Fibroblast of skin of right quadriceps (primary cell): ENCODE results near the gene TM4SF1.

ENCODE experiments used
- DNase-seq: peaks from one replicate; pipeline ENCODE4 v3.0.0-alpha.2; 2013

TM4SF1 gene

GRCh38 chr3:149373235-149374125, 4.0 kb downstream of the TM4SF1 start:
- DNase-seq, result peak; percentile 84

GRCh38 chr3:149371723-149372114, 5.7 kb downstream of the TM4SF1 start:
- DNase-seq, result no peak

DNA sequence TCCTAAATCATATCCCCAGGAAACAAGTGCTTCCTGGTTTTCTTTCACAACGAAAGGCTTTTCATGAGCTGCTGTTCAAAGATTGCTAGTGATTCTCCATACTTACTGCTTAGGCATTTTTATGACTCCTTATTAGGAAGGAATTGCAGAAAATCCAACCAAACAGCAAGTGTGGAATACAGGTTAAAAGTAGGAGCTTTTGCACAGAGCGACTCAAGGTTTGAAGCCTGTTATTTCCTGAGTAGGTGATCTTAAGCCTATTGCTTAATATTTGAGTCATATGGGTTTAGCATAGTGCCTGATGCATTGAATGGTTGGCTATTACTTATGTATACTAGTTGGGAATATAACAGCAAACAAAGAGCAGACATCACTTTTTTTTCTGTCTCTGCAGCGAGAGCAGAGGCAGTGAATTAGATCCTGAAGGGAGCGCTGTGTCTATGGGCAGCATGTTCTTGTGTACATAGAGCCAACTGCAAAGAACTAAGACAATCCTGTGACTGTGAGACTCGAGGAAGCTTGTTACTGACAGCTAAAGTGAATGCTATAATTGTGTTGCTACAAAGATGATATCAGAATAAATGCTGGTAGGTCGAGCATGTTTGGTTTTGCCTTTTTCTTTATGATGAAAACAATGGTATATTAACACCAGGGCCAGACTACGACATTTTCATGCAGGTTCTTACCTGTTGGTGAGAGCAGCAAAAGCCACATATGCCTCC, 6.3 kb downstream of the TM4SF1 start:
- peak; percentile 77 for DNase-seq

- no peak for DNase-seq
Measured at GRCh38 chr3:149369991-149370866, 7.2 kb downstream of the TM4SF1 start.

DNA sequence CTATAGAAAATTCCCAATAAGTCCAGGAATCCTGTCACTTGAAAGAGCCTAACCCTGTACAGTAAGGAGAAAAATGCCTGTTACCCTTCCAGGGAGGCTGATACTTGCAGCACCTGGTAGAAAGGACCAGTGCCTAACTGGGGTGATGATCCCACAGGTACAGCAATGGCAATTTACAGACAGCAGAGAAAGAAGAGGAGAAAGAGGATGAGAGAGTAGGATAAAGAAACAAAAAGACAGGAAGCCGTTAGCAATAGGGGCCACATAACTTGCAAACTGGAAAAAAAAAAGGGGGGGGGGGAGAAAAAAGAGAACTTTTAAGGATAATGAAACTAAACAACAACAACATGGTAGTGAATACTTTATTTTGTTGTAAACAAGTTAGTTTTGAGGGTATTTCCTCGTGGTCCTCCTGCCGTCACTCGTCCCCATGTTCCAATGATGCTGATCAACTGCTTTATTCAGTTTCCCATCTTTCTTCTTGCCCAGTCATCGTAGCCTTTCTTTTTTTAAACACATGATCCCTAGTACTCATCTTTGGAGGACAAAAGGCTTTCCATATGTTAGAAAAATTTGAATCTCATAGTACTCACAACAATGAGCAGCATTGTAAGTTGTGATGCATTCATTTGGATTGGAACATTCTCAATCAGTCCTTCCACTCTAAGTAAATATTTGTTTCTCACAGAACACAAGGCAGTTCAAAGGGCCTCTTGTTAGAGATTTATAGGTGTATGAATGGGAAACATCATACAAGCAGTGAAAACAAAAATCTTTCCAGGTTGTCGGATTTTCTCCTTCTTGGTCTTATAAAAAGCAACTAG, 8.6 kb downstream of the TM4SF1 start:
- DNase-seq, result no peak

- no peak for DNase-seq
Measured at GRCh38 chr3:149368201-149368673, 9.2 kb downstream of the TM4SF1 start.

DNA sequence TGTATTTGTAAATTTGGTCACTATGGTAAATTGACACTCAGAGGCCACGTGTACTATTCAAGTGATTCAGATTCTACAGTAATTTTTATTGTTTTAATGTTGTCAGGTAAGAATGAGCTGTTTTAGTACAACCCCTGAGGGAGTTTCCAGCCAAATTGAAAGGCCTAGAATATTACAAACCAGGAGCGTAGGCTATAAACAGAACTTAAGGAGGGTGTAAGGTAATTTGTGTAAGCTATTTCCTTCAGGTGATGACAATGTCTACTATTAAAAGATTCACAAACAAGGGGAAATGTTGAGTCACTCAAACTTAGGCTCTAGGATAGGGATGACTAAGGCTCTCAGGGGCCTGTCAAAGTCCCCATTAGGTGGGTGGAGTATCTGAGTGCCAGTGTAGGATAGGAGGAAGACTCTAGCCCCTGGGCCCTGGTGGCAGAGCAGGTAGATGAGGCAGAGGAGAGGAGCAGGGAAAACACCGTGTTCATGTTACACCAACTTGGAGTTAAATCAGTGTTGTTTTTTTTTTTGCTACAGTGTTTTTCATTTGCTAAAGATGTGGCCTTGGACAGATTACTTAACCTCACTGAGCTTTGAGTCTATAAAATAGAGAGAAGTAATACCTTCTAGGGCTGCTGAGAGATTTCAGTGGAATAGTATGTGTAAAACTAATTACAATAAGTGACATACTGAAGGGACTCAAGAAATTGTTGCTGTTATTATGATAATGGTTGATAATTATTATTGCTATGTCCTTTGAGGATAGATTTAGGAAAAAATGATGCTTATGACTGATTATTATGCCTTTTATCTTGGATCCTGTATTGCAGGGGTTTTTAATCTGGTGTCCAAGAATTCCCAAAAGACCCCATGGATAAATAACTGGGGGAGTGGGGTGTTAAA, 10.3 kb downstream of the TM4SF1 start:
- peak; percentile 61 for DNase-seq

DNA sequence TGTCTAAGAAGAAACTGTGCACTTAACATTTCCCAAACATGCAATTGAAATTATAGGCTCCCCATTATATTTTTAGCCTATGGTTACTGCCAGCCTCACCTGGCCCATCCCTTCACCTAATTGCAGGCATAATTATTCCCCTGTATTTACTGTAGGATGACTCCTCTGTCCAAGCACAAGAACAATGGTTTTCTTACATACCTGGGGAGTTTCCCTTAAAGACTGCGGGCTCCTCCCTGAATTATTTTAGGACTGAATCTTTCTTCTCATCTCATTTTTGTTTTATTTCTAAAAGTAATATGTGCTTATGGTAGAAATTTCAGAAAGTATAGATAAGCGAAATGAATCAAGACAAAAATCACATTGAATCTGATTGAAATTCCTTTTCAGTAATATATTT, 11.4 kb downstream of the TM4SF1 start:
- no peak for DNase-seq

DNA sequence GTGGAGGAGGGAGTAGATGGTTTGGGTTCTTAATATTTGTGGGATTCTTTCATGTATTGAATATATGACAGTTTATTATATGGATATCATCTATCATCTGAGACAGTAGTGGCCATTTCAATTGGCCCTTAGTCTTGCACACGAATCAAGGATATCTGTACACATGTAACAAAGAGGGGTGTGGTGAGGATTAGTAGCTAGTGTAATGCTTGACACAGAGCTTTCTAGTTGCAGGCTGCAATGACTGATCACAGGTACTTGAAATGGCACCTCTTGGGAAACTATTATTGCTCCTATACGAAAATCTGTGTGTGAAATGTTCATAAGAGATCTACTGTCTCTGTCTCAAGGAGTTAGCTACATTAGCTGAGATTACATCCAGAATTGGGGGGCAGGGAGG, 12.8 kb downstream of the TM4SF1 start:
- no peak for DNase-seq

DNA sequence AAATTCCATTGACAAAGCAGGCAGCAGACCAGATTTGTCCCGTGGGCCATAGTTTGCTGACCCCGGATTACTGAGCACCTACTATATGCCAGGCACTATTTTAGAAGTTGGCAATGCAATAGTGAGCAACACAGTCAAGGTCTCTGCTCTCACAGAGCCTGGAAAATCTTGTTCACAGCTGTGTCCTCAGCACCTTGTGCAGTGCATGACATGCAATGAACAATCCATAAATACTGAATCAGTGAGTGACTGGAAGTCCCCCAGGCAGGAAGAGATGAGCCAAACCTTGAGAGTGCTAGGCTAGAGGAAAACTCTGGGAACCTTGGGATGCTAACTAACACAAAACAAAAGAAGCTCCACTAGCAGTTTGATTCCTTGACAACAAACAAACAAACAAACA, 14.4 kb downstream of the TM4SF1 start:
- DNase-seq, result peak; percentile 38

GRCh38 chr3:149362366-149362765, 15.1 kb downstream of the TM4SF1 start:
- DNase-seq, result no peak

GRCh38 chr3:149356630-149357029, 20.8 kb downstream of the TM4SF1 start:
- DNase-seq, result no peak

DNA sequence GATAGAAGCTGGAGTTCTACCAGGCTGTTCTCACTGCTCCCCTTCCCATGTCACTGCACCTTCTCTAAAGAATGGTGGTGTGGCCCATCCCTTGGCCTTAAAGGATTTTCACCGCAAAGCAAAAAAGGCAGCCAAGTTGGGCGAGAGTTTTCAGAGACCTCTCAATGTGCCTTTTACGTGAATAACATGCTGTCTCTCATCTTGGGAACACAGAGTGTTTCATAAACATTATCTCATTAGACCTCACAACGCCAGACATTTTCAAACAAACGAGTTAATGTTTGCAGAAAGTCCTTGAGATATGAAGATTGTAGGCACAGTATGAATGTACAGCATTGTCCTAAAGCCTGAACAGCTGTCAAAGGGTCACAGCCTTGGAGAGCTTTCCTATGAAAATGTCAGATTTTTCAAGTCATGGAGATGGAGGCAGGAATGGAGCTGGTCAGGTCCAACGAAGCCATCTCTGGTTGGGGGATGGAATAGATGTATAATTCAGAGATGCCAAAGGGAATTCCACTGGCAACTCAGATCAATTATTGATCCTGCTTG, 21.3 kb downstream of the TM4SF1 start:
- no peak for DNase-seq

- no peak for DNase-seq
Measured at GRCh38 chr3:149353581-149354184, 23.8 kb downstream of the TM4SF1 start.

DNA sequence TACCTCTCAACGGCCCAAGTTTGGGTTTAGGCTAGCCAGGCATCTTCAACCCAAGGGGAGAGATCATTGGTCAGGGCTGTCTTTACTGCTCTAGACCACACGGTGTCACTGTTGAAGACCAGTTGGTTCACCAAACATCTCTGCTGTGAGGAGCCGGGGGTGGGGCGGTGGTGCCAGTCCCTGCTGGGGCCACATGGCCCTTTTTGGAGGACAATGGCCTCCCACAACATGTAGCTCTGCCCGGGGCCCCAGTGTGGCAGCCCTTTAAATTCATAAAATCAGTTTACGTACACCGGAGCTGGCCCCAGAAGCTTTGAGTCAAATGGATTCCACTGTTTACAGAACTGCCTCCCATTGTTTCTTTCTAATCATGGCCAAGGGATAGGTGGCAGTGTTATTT, 24.9 kb downstream of the TM4SF1 start:
- peak; percentile 58 for DNase-seq

DNA sequence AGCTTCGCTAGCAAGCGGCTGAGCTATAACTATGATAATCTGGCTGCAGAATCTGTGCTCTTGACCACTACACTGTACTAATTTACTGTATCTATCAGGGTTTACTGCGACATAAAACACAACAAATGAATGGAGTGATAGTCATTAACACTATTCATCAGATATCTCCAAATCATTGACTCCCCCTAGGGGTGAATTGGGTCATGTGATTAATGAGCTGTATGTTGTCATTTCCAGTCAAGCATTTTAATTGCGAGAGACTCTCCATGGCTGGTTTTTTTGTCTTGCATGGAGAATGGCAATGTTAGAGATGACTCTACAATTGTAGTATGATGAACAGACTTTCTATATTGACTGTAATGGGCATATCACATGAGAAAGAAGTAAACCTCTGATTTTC, 33.5 kb downstream of the TM4SF1 start:
- DNase-seq, result no peak

GRCh38 chr3:149342413-149343380, 34.8 kb downstream of the TM4SF1 start:
- peak; percentile 88 for DNase-seq

- peak; percentile 46 for DNase-seq
Measured at GRCh38 chr3:149340310-149340933, 37.0 kb downstream of the TM4SF1 start.

GRCh38 chr3:149339931-149340309, 37.5 kb downstream of the TM4SF1 start:
- peak; percentile 98 for DNase-seq
